ENCODE measurements around the gene CROCC2. TPM values are rescaled to one million over a fixed set of nuclear protein-coding genes. Genes with fewer than 3 reads are reported as not detected.

The CROCC2 gene
- total and polyA plus RNA-seq, 2 donors from 2014 or later, result 0.13 TPM; not detected in 1

DNA sequence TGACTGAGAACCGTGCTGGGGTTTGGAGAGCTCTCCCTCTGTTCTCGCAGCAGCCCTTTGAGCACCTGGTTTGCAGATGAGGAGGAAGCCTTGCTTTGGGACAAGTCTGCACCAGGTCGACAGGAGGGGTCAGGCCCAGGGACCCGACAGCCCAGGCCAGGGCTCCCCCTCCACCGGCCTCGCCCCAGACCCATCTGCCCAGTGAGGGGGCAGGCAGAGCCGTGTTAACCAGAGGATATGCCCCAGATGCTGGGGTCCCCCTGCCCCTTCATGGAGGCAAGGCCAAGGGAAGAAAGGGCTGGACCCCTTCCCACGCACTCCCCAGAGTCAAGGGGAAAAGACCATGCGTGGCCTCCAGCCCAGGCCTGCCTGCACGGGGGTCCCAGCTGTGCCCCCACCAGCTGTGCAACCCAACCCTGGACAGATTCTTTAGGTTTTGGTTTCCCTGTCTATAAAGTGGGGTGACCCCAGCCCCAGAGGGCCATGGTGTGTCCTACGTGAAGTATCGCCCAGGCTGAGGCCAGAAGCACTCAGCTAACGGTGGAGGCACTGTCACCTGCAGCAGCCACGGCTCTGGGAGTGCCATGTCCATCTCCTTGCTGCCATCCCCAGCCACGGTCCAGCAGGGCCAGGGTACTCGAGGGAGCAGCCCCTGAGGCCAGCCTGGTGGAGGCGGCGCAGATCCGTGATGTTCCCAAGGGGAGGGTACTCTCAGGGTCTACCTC is 87.5 kb downstream of the CROCC2 start:
- FAIRE-seq (no peak), DNase-seq (peak in 2 of 5 donors; percentile 44 to 59)
- Histone ChIP-seq H3K4me3 (ENCODE audit: low read length in 3 of 3) (no peak overlapping the region), H3K9me3 (ENCODE audit: control insufficient read depth in 2 of 3, insufficient read depth in 1 of 3, low read length in 3 of 3) (no peaks in the 10 kb centered on the region), H3K9ac (ENCODE audit: low read length in 3 of 3) (no peak overlapping the region), H3K4me1 (ENCODE audit: control insufficient read depth in 2 of 3, insufficient read depth in 2 of 3, low read depth in 1 of 3, low read length in 3 of 3) (peaks cover 0 to 30% (median 8%) of the 10 kb centered on the region in 3 donors), H3K27ac (ENCODE audit: low read depth in 2 of 2, low read length in 2 of 2) (no peak overlapping the region), H3K36me3 (ENCODE audit: control insufficient read depth in 2 of 3, insufficient read depth in 3 of 3, low read length in 3 of 3) (no peaks in the 10 kb centered on the region), H3K27me3 (ENCODE audit: control insufficient read depth, insufficient read depth, low read length) (no peaks in the 10 kb centered on the region)
- TF ChIP-seq, protein P1, sequence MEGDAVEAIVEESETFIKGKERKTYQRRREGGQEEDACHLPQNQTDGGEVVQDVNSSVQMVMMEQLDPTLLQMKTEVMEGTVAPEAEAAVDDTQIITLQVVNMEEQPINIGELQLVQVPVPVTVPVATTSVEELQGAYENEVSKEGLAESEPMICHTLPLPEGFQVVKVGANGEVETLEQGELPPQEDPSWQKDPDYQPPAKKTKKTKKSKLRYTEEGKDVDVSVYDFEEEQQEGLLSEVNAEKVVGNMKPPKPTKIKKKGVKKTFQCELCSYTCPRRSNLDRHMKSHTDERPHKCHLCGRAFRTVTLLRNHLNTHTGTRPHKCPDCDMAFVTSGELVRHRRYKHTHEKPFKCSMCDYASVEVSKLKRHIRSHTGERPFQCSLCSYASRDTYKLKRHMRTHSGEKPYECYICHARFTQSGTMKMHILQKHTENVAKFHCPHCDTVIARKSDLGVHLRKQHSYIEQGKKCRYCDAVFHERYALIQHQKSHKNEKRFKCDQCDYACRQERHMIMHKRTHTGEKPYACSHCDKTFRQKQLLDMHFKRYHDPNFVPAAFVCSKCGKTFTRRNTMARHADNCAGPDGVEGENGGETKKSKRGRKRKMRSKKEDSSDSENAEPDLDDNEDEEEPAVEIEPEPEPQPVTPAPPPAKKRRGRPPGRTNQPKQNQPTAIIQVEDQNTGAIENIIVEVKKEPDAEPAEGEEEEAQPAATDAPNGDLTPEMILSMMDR (IDR thresholded peaks at IDR 0.05; ENCODE audit: borderline replicate concordance, extremely low read depth, insufficient read depth), result no peak
- intact Hi-C loops (cut with DNase I), result no loop called here

DNA sequence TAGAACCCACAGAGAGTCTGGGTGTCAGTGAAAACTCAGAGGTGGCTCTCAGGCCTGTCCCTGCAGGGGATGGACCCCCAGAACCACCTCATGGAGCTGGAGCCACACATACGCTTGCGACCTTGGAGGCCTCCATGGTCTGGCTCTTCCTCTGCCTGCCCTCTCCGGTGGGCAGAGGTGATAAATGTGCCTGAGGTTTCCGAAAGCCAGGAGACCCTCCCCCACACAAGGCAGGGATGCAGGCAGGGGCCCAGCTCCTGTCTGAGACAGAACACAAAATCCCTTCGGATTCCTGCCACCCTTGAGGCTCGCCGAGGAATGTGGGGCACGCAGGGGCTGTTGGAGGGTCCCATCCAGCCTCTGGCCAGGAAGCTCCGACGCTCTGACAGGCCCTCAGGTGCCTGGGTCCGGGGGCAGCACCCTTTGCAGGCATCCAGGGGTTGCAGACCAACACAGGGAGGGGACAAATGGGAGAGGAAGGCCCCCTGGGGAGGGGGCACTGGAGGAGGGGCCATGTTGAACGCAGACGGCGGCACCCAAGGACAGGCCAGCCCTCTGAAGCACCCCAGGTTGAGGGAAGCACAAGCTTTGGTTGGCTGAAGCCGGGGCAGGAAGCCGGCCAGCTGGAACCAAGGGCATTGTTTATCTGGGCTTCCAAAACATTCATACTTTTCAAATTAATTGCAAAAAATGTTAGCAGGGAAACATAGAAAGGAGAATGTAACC is 88.2 kb downstream of the CROCC2 start:
- Histone ChIP-seq H3K4me3 (ENCODE audit: low read length in 3 of 3) (no peak overlapping the region), H3K9ac (ENCODE audit: low read length in 3 of 3) (no peak overlapping the region), H3K27ac (ENCODE audit: low read depth in 2 of 2, low read length in 2 of 2) (no peak overlapping the region), H3K4me1 (ENCODE audit: control insufficient read depth in 2 of 3, insufficient read depth in 2 of 3, low read depth in 1 of 3, low read length in 3 of 3) (peaks cover 0 to 32% (median 8%) of the 10 kb centered on the region in 3 donors), H3K9me3 (ENCODE audit: control insufficient read depth in 2 of 3, insufficient read depth in 1 of 3, low read length in 3 of 3) (no peaks in the 10 kb centered on the region), H3K27me3 (ENCODE audit: control insufficient read depth, insufficient read depth, low read length) (no peaks in the 10 kb centered on the region), H3K36me3 (ENCODE audit: control insufficient read depth in 2 of 3, insufficient read depth in 3 of 3, low read length in 3 of 3) (no peaks in the 10 kb centered on the region)
- peak in 3 of 5 donors; percentile 51 to 72 (median 66) for DNase-seq
- no peak for FAIRE-seq
- TF ChIP-seq, protein P1 (IDR thresholded peaks at IDR 0.05; ENCODE audit: borderline replicate concordance, extremely low read depth, insufficient read depth), result no peak
- intact Hi-C loops (cut with DNase I), result no loop called here

DNA sequence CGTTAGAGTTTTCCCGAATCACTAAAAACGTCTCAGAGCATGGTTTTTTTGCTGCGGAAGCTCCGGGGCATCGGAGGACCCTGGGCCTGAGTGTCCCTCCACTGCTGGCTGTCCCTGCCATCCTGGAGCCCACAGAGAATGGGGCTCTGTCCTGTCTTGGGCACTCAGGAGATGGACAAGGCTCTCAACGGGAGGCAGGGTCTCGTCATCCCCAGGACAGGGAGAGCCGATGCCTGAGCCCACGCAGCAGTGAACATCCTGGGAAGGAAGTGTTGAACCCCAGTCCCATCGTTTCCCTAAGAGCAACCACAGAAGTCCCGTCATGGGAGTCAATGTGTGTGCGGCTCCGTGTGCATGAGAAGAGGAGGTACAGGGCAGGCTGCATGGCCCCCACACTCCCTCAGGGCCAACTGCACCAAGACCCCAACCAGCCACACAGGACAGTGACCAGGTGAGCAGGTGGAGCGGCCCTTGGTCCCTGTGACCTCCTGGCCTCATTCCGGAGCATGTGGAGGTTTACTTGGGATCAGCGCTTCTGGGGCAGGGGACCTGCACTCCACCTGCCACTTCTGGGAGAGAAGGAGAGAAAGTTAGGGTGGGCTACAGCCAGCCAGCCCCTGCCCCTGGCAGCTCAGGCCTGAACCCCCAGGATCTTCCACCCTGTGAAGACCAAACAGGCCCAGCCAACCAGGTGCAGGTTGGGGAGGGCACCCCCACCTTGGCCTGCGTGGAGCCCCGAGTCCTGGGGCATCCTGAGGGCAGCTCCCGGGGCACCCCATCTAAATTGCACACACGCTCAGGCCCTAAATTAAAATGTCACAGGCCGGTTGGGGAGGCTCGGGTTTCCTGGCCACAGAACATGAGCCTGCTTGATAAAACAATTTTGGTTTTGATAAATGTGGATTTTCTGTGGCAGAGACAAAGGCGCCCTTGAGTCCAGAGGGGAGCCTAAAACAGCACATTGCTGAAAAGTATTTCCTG is 89.2 kb downstream of the CROCC2 start:
- no peak for FAIRE-seq
- Histone ChIP-seq H3K9me3 (ENCODE audit: control insufficient read depth in 2 of 3, insufficient read depth in 1 of 3, low read length in 3 of 3) (no peaks in the 10 kb centered on the region), H3K4me1 (ENCODE audit: control insufficient read depth in 2 of 3, insufficient read depth in 2 of 3, low read depth in 1 of 3, low read length in 3 of 3) (peaks cover 0 to 34% (median 8%) of the 10 kb centered on the region in 3 donors), H3K36me3 (ENCODE audit: control insufficient read depth in 2 of 3, insufficient read depth in 3 of 3, low read length in 3 of 3) (no peaks in the 10 kb centered on the region), H3K9ac (ENCODE audit: low read length in 3 of 3) (no peak overlapping the region), H3K27ac (ENCODE audit: low read depth in 2 of 2, low read length in 2 of 2) (no peak overlapping the region), H3K27me3 (ENCODE audit: control insufficient read depth, insufficient read depth, low read length) (no peaks in the 10 kb centered on the region), H3K4me3 (ENCODE audit: low read length in 3 of 3) (no peak overlapping the region)
- TF ChIP-seq, protein P1 (IDR thresholded peaks at IDR 0.05; ENCODE audit: borderline replicate concordance, extremely low read depth, insufficient read depth), result no peak
- peak in 4 of 5 donors; percentile 57 to 69 (median 60) for DNase-seq
- intact Hi-C loops (cut with DNase I), result no loop called here
